HCT116 (cell line): ENCODE results near the gene PRDM2.

Experiments used
- ATF3 ChIP-seq: IDR thresholded peaks from 2 replicates; pipeline ENCODE4 v1.6.1; 2012
- CTCF ChIP-seq, 3 experiments: fragments of 200-600 bp in 1 of 3; sonication (generic) in 1 of 3; IDR thresholded peaks in 2 of 3; conservative IDR thresholded peaks in 1 of 3; 2 replicates each; pipeline ENCODE4 v1.5.1; 2012 to 2017; ENCODE audit warnings: low read depth in 2 of 3, low read length in 2 of 3, antibody characterized with exemption in 1 of 3, borderline replicate concordance in 1 of 3, control low read depth in 1 of 3, mild to moderate bottlenecking in 1 of 3, mixed read lengths in 1 of 3, mixed run types in 1 of 3, moderate library complexity in 1 of 3; ENCODE audit not compliant: insufficient read depth in 1 of 3
- RAD21 ChIP-seq: IDR thresholded peaks from 2 replicates; pipeline ENCODE4 v1.6.1; 2012; ENCODE audit warnings: low read depth, mild to moderate bottlenecking
- YY1 ChIP-seq: IDR thresholded peaks from 2 replicates; pipeline ENCODE4 v1.6.1; 2011; ENCODE audit warnings: low read length, low read depth, moderate library complexity, mild to moderate bottlenecking; ENCODE audit not compliant: insufficient replicate concordance; ENCODE audit errors: extremely low read depth

GRCh38 chr1:13865851-13866250 lies 165.9 kb downstream of the PRDM2 start:
- no peak for TF ChIP-seq CTCF (IDR thresholded peaks at IDR 0.05 in 2 of 3, conservative IDR thresholded peaks at IDR 0.05 in 1 of 3; ENCODE audit: borderline replicate concordance in 1 of 3, insufficient read depth in 1 of 3, low read depth in 2 of 3, low read length in 2 of 3)
- no peak for TF ChIP-seq YY1
- TF ChIP-seq ATF3, result no peak
- TF ChIP-seq RAD21, result no peak
